GM18498 (cell line): ENCODE data around the gene MGAT5B.
"Not testable (repeated sequence)": the region's sequence is repeated elsewhere in the genome, so short reads cannot be mapped to it uniquely, and the experiment has no call there.

ENCODE experiments used
- ATAC-seq: cut with Tn5 transposase; IDR thresholded peaks from one replicate; pipeline ENCODE4 v1.9.1; 2021; ENCODE audit warnings: mild to moderate bottlenecking, moderate library complexity; ENCODE audit not compliant: unreplicated experiment

The MGAT5B gene

GRCh38 chr17:76948301-76948700 is 80.1 kb downstream of the MGAT5B start:
- ATAC-seq = no peak

GRCh38 chr17:76948726-76949342 is 80.6 kb downstream of the MGAT5B start:
- ATAC-seq = no peak

GRCh38 chr17:76949913-76950695 is 81.9 kb downstream of the MGAT5B start:
- ATAC-seq = no peak

GRCh38 chr17:76951375-76951905 is 83.2 kb downstream of the MGAT5B start:
- ATAC-seq = no peak

GRCh38 chr17:76952402-76952801 is 84.2 kb downstream of the MGAT5B start:
- ATAC-seq = no peak

- ATAC-seq = no peak
These were observed 84.9 kb downstream of the MGAT5B start for GRCh38 chr17:76953066-76953465.

- ATAC-seq = no peak
These were observed 85.7 kb downstream of the MGAT5B start for GRCh38 chr17:76953946-76954345.

GRCh38 chr17:76955191-76955590 is 87.0 kb downstream of the MGAT5B start:
- ATAC-seq = no peak

GRCh38 chr17:76956846-76957540 is 88.8 kb downstream of the MGAT5B start:
- no peak for ATAC-seq

- ATAC-seq = no peak
These were observed 89.7 kb downstream of the MGAT5B start for GRCh38 chr17:76957678-76958464.

- no peak for ATAC-seq
These were observed 90.8 kb downstream of the MGAT5B start for GRCh38 chr17:76958974-76959373.

- ATAC-seq = no peak
These were observed 93.7 kb downstream of the MGAT5B start for GRCh38 chr17:76961869-76962268.

GRCh38 chr17:76962858-76963257 is 94.7 kb downstream of the MGAT5B start:
- no peak for ATAC-seq

- ATAC-seq = no peak
These were observed 97.8 kb downstream of the MGAT5B start for GRCh38 chr17:76966016-76966415.

GRCh38 chr17:76966486-76967181 is 98.4 kb downstream of the MGAT5B start:
- no peak for ATAC-seq

- no peak for ATAC-seq
These were observed 99.6 kb downstream of the MGAT5B start for GRCh38 chr17:76967762-76968161.

GRCh38 chr17:76968707-76969597 is 100.7 kb downstream of the MGAT5B start:
- no peak for ATAC-seq

GRCh38 chr17:76969598-76970172 is 101.5 kb downstream of the MGAT5B start:
- no peak for ATAC-seq

- ATAC-seq = not testable (repeated sequence)
These were observed 102.0 kb downstream of the MGAT5B start for GRCh38 chr17:76970228-76970627.
